K562 (cell line): ENCODE results near the gene GOLGA5.
A peak's percentile ranks its signal among the peaks of the same experiment; 100 is the strongest.

Source experiments
- CTCF ChIP-seq, 3 experiments: IDR thresholded peaks in 2 of 3; conservative IDR thresholded peaks in 1 of 3; 2 replicates each; pipeline ENCODE4 v1.5.1; 2011 to 2012; ENCODE audit warnings: low read length in 3 of 3, mild to moderate bottlenecking in 3 of 3, control low read depth in 2 of 3, improper control_type of control experiment in 1 of 3, inconsistent platforms in 1 of 3, low read depth in 1 of 3, mixed read lengths in 1 of 3, moderate library complexity in 1 of 3; ENCODE audit not compliant: insufficient read depth in 2 of 3
- FOXK1 ChIP-seq: sonication (generic); formaldehyde crosslinking; IDR thresholded peaks from 2 replicates; pipeline ENCODE4 v1.8.0; 2022; ENCODE audit warnings: missing genetic modification reagents, mild to moderate bottlenecking, borderline replicate concordance
- HBP1 ChIP-seq: fragments of 450-650 bp; formaldehyde crosslinking; IDR thresholded peaks from 2 replicates; pipeline ENCODE4 v1.4.0; 2022; ENCODE audit warnings: missing genetic modification characterization
- JUN ChIP-seq, 2 experiments: sonication (generic) in 1 of 2; formaldehyde crosslinking in 1 of 2; IDR thresholded peaks; 2 replicates each; pipeline versions ENCODE4 v1.6.1 to v1.8.0; 2012 to 2022; ENCODE audit warnings: borderline replicate concordance in 2 of 2, mild to moderate bottlenecking in 2 of 2, improper control_type of control experiment in 1 of 2, low read depth in 1 of 2, low read length in 1 of 2, missing genetic modification reagents in 1 of 2
- KDM5B ChIP-seq: fragments of 200-600 bp; sonication (generic); IDR thresholded peaks from 2 replicates; pipeline ENCODE4 v1.6.1; 2012; ENCODE audit warnings: low read depth, mild to moderate bottlenecking, moderate library complexity, low read length, control low read depth, inconsistent platforms; ENCODE audit not compliant: insufficient replicate concordance
- RBFOX2 ChIP-seq: fragments of 200-400 bp; formaldehyde crosslinking; IDR thresholded peaks from 2 replicates; pipeline ENCODE4 v1.6.1; 2017; ENCODE audit warnings: low read depth, mild to moderate bottlenecking, low read length, moderate library complexity
- ZC3H4 ChIP-seq: sonication (generic); formaldehyde crosslinking; IDR thresholded peaks from 2 replicates; pipeline ENCODE4 v1.9.0; 2021; ENCODE audit warnings: missing genetic modification reagents, borderline replicate concordance
- ZFX ChIP-seq: sonication (generic); formaldehyde crosslinking; IDR thresholded peaks from 2 replicates; pipeline ENCODE4 v1.8.0; 2022; ENCODE audit warnings: mild to moderate bottlenecking, missing genetic modification reagents, moderate library complexity

GRCh38 chr14:92783813-92784431, 10.2 kb upstream of the GOLGA5 start:
- TF ChIP-seq ZFX (CRISPR knock-in tag) (no peak), CTCF (IDR thresholded peaks at IDR 0.05 in 2 of 3, conservative IDR thresholded peaks at IDR 0.05 in 1 of 3; ENCODE audit: insufficient read depth in 2 of 3, low read depth in 1 of 3, low read length in 3 of 3) (peak; percentile 45 to 68 (median 46); a peak in 4 of 6 replicates), RBFOX2 (no peak), FOXK1 (CRISPR knock-in tag) (no peak), ZC3H4 (no peak), HBP1 (CRISPR knock-in tag) (no peak), KDM5B (no peak), JUN (IDR thresholded peaks at IDR 0.05; ENCODE audit: borderline replicate concordance, low read depth, low read length) (no peak), JUN (CRISPR knock-in tag; IDR thresholded peaks at IDR 0.05; ENCODE audit: borderline replicate concordance) (no peak)
